GM23338 (cell line): Measurements from ENCODE around the gene RAB32. TPM values are rescaled to one million over a fixed set of nuclear protein-coding genes. Genes with fewer than 3 reads are reported as not detected.

Experiments
- ATAC-seq: fragments of 200-7000 bp; cut with Tn5 transposase; 3 replicates; pipeline ENCODE4 v1.9.1; 2020
- DNase-seq: peaks from one replicate; pipeline ENCODE4 v3.0.0-alpha.2; 2015; ENCODE audit warnings: low spot score
- H2AFZ ChIP-seq: fragments of 200-600 bp; sonication (generic); 2 replicates; pipeline ENCODE4 v1.8.0; 2016; ENCODE audit warnings: antibody characterized with exemption, mild to moderate bottlenecking, moderate library complexity
- H3F3A ChIP-seq: fragments of 200-600 bp; sonication (generic); replicated peaks from 2 replicates; pipeline ENCODE4 v1.8.0; 2017; ENCODE audit warnings: antibody characterized with exemption, mixed run types, low read depth
- H3K27ac ChIP-seq: fragments of 200-600 bp; sonication (generic); 2 replicates; pipeline ENCODE4 v1.6.1; 2016; ENCODE audit warnings: low read depth
- H3K27me3 ChIP-seq: fragments of 200-600 bp; sonication (generic); 2 replicates; pipeline ENCODE4 v1.8.0; 2016; ENCODE audit warnings: mild to moderate bottlenecking, mixed run types, moderate library complexity; ENCODE audit not compliant: insufficient read depth
- H3K36me3 ChIP-seq: fragments of 200-600 bp; sonication (generic); 2 replicates; pipeline ENCODE4 v1.8.0; 2016; ENCODE audit warnings: mild to moderate bottlenecking; ENCODE audit not compliant: insufficient read depth
- H3K4me1 ChIP-seq: fragments of 200-600 bp; sonication (generic); 2 replicates; pipeline ENCODE4 v1.8.0; 2016; ENCODE audit warnings: mild to moderate bottlenecking, moderate library complexity; ENCODE audit not compliant: insufficient read depth
- H3K4me2 ChIP-seq: fragments of 200-600 bp; sonication (generic); 2 replicates; pipeline ENCODE4 v1.7.1; 2017; ENCODE audit warnings: mixed run types
- H3K4me3 ChIP-seq: fragments of 200-600 bp; sonication (generic); 2 replicates; pipeline ENCODE4 v1.6.1; 2016; ENCODE audit warnings: mixed run types
- H3K79me2 ChIP-seq: fragments of 200-600 bp; sonication (generic); replicated peaks from 2 replicates; pipeline ENCODE4 v1.8.0; 2017; ENCODE audit warnings: mild to moderate bottlenecking; ENCODE audit not compliant: insufficient read depth
- H3K9me2 ChIP-seq: fragments of 200-600 bp; sonication (generic); 2 replicates; pipeline ENCODE4 v1.8.0; 2017; ENCODE audit not compliant: insufficient read depth
- H4K20me1 ChIP-seq: fragments of 200-600 bp; sonication (generic); replicated peaks from 2 replicates; pipeline ENCODE4 v1.8.0; 2017; ENCODE audit warnings: mild to moderate bottlenecking; ENCODE audit not compliant: insufficient read depth
- H3K27ac Mint-ChIP-seq: 2 replicates; pipeline ENCODE4 v1.8.0; 2020; ENCODE audit warnings: inconsistent platforms, mild to moderate bottlenecking, moderate library complexity, mixed read lengths
- H3K27me3 Mint-ChIP-seq: 3 replicates; pipeline ENCODE4 v1.8.0; 2022; ENCODE audit warnings: low read depth, mild to moderate bottlenecking, moderate library complexity, mixed read lengths, inconsistent platforms; ENCODE audit not compliant: insufficient read depth, poor library complexity
- H3K36me3 Mint-ChIP-seq: 3 replicates; pipeline ENCODE4 v1.8.0; 2021; ENCODE audit warnings: low read depth, mild to moderate bottlenecking, inconsistent platforms, moderate library complexity, mixed read lengths
- H3K4me1 Mint-ChIP-seq: 3 replicates; pipeline ENCODE4 v1.8.0; 2020; ENCODE audit warnings: mild to moderate bottlenecking, inconsistent platforms, mixed read lengths
- H3K4me3 Mint-ChIP-seq: 3 replicates; pipeline ENCODE4 v1.8.0; 2021; ENCODE audit warnings: moderate library complexity, mild to moderate bottlenecking, inconsistent platforms, mixed read lengths
- H3K9me3 Mint-ChIP-seq: 3 replicates; pipeline ENCODE4 v1.8.0; 2020; ENCODE audit warnings: moderate library complexity, mild to moderate bottlenecking, inconsistent platforms, mixed read lengths
- CREB1 ChIP-seq: fragments of 250-450 bp; sonication (Bioruptor Pico); IDR thresholded peaks from 2 replicates; pipeline ENCODE4 v1.5.0; 2020; ENCODE audit warnings: low read depth, mild to moderate bottlenecking, moderate library complexity
- EZH2 ChIP-seq: fragments of 200-600 bp; sonication (generic); IDR thresholded peaks from one replicate; pipeline ENCODE4 v1.8.0; 2017; ENCODE audit warnings: antibody characterized with exemption, mild to moderate bottlenecking, low read depth; ENCODE audit not compliant: unreplicated experiment
- EZH2phosphoT487 ChIP-seq: fragments of 200-600 bp; sonication (generic); IDR thresholded peaks from one replicate; pipeline ENCODE4 v1.8.1; 2018; ENCODE audit warnings: antibody characterized with exemption; ENCODE audit not compliant: unreplicated experiment
- JUNB ChIP-seq: IDR thresholded peaks from one replicate; pipeline ENCODE4 v1.6.1; 2016; ENCODE audit warnings: antibody characterized with exemption; ENCODE audit not compliant: unreplicated experiment
- NANOG ChIP-seq: IDR thresholded peaks from 2 replicates; pipeline ENCODE4 v1.6.1; 2016; ENCODE audit warnings: antibody characterized with exemption, borderline replicate concordance
- POLR2AphosphoS5 ChIP-seq: IDR thresholded peaks from 2 replicates; pipeline ENCODE4 v1.6.1; 2016; ENCODE audit warnings: antibody characterized with exemption, low read depth
- STAT1 ChIP-seq: IDR thresholded peaks from one replicate; pipeline ENCODE4 v1.6.1; 2016; ENCODE audit warnings: antibody characterized with exemption; ENCODE audit not compliant: unreplicated experiment
- ZNF114 ChIP-seq: fragments of 250-450 bp; sonication (Bioruptor Pico); IDR thresholded peaks from 2 replicates; pipeline ENCODE4 v1.5.0; 2020; ENCODE audit warnings: mild to moderate bottlenecking, moderate library complexity
- ZNF331 ChIP-seq: fragments of 250-450 bp; sonication (Bioruptor Pico); IDR thresholded peaks from 2 replicates; pipeline ENCODE4 v1.5.0; 2020; ENCODE audit warnings: low read depth, mild to moderate bottlenecking, moderate library complexity
- polyA plus RNA-seq: library from polyadenylated mRNA; unstranded; fragments of >200 nt; fragmentation: Nextera tagmentation; extraction: Ambion mirVana; gene quantifications from 2 replicates; pipeline ENCODE4 v1.2.1, GENCODE V29; 2016
- total RNA-seq: library from RNA; depleted of rRNA; stranded (reverse); fragments of >200 nt; shearing (Covaris generic); gene quantifications from 2 replicates; pipeline ENCODE4 v1.2.3, GENCODE V29; 2014
- TF ChIP-seq, protein P1 (sequence below), 2 experiments: fragments of 200-600 bp in 1 of 2; sonication (generic) in 1 of 2; conservative IDR thresholded peaks; 2 replicates each; pipeline versions ENCODE4 v1.5.1 to v1.6.1; 2016 to 2017; ENCODE audit warnings: antibody characterized with exemption in 2 of 2, low read depth in 2 of 2, mild to moderate bottlenecking in 2 of 2, moderate library complexity in 1 of 2
- TF ChIP-seq, protein P2 (sequence below): fragments of 250-450 bp; sonication (Bioruptor Pico); IDR thresholded peaks from 2 replicates; pipeline ENCODE4 v1.5.0; 2020; ENCODE audit warnings: mild to moderate bottlenecking, moderate library complexity
- TF ChIP-seq, protein P3 (sequence below): IDR thresholded peaks from one replicate; pipeline ENCODE4 v1.6.1; 2018; ENCODE audit warnings: antibody characterized with exemption; ENCODE audit not compliant: unreplicated experiment
- TF ChIP-seq, protein P4 (sequence below): IDR thresholded peaks from 2 replicates; pipeline ENCODE4 v1.6.1; 2016; ENCODE audit warnings: antibody characterized with exemption

RAB32 gene
- total and polyA plus RNA-seq, 2 experiments from 2014 or later: 5.7 to 10.4 TPM

DNA sequence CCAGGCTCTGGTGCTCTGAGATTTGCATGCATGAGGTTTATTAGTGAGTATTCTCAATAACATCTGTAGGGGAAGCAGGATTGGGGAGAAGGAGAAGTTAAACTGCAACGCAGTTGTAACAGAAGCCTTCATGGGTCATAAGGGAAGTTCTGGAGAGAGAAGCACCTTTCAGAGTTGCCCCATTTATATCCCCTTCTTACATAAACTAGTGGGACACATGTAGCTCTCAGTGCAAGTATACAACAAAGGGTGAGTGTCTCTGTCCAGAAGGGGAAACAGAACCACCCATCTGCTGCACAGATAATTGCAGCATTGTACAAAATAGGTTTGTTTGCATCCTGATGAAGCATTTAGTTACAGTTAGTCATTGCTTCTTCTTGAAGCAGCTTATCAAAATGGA is 50.9 kb downstream of the RAB32 start:
- H3K36me3 ChIP-seq: no peaks in the 10 kb centered on the region
- H3K9me2 ChIP-seq: no peaks in the 10 kb centered on the region
- peaks cover 2% of the 10 kb centered on the region for H3K27me3 Mint-ChIP-seq
- TF ChIP-seq ZNF114 (CRISPR knock-in tag) (no peak), STAT1 (no peak), CREB1 (CRISPR knock-in tag) (no peak), JUNB (no peak), EZH2 (no peak), POLR2AphosphoS5 (no peak), EZH2phosphoT487 (no peak), NANOG (no peak), ZNF331 (CRISPR knock-in tag) (no peak)
- TF ChIP-seq, protein P1, sequence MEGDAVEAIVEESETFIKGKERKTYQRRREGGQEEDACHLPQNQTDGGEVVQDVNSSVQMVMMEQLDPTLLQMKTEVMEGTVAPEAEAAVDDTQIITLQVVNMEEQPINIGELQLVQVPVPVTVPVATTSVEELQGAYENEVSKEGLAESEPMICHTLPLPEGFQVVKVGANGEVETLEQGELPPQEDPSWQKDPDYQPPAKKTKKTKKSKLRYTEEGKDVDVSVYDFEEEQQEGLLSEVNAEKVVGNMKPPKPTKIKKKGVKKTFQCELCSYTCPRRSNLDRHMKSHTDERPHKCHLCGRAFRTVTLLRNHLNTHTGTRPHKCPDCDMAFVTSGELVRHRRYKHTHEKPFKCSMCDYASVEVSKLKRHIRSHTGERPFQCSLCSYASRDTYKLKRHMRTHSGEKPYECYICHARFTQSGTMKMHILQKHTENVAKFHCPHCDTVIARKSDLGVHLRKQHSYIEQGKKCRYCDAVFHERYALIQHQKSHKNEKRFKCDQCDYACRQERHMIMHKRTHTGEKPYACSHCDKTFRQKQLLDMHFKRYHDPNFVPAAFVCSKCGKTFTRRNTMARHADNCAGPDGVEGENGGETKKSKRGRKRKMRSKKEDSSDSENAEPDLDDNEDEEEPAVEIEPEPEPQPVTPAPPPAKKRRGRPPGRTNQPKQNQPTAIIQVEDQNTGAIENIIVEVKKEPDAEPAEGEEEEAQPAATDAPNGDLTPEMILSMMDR (conservative IDR thresholded peaks at IDR 0.05; ENCODE audit: low read depth in 2 of 2): no peak
- TF ChIP-seq, protein P2, sequence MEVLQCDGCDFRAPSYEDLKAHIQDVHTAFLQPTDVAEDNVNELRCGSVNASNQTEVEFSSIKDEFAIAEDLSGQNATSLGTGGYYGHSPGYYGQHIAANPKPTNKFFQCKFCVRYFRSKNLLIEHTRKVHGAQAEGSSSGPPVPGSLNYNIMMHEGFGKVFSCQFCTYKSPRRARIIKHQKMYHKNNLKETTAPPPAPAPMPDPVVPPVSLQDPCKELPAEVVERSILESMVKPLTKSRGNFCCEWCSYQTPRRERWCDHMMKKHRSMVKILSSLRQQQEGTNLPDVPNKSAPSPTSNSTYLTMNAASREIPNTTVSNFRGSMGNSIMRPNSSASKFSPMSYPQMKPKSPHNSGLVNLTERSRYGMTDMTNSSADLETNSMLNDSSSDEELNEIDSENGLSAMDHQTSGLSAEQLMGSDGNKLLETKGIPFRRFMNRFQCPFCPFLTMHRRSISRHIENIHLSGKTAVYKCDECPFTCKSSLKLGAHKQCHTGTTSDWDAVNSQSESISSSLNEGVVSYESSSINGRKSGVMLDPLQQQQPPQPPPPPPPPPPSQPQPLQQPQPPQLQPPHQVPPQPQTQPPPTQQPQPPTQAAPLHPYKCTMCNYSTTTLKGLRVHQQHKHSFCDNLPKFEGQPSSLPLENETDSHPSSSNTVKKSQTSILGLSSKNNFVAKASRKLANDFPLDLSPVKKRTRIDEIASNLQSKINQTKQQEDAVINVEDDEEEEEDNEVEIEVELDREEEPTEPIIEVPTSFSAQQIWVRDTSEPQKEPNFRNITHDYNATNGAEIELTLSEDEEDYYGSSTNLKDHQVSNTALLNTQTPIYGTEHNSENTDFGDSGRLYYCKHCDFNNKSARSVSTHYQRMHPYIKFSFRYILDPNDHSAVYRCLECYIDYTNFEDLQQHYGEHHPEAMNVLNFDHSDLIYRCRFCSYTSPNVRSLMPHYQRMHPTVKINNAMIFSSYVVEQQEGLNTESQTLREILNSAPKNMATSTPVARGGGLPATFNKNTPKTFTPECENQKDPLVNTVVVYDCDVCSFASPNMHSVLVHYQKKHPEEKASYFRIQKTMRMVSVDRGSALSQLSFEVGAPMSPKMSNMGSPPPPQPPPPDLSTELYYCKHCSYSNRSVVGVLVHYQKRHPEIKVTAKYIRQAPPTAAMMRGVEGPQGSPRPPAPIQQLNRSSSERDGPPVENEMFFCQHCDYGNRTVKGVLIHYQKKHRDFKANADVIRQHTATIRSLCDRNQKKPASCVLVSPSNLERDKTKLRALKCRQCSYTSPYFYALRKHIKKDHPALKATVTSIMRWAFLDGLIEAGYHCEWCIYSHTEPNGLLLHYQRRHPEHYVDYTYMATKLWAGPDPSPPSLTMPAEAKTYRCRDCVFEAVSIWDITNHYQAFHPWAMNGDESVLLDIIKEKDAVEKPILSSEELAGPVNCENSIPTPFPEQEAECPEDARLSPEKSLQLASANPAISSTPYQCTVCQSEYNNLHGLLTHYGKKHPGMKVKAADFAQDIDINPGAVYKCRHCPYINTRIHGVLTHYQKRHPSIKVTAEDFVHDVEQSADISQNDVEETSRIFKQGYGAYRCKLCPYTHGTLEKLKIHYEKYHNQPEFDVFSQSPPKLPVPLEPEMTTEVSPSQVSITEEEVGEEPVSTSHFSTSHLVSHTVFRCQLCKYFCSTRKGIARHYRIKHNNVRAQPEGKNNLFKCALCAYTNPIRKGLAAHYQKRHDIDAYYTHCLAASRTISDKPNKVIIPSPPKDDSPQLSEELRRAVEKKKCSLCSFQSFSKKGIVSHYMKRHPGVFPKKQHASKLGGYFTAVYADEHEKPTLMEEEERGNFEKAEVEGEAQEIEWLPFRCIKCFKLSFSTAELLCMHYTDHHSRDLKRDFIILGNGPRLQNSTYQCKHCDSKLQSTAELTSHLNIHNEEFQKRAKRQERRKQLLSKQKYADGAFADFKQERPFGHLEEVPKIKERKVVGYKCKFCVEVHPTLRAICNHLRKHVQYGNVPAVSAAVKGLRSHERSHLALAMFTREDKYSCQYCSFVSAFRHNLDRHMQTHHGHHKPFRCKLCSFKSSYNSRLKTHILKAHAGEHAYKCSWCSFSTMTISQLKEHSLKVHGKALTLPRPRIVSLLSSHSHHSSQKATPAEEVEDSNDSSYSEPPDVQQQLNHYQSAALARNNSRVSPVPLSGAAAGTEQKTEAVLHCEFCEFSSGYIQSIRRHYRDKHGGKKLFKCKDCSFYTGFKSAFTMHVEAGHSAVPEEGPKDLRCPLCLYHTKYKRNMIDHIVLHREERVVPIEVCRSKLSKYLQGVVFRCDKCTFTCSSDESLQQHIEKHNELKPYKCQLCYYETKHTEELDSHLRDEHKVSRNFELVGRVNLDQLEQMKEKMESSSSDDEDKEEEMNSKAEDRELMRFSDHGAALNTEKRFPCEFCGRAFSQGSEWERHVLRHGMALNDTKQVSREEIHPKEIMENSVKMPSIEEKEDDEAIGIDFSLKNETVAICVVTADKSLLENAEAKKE (CRISPR knock-in tag): no peak
- TF ChIP-seq, protein P3, sequence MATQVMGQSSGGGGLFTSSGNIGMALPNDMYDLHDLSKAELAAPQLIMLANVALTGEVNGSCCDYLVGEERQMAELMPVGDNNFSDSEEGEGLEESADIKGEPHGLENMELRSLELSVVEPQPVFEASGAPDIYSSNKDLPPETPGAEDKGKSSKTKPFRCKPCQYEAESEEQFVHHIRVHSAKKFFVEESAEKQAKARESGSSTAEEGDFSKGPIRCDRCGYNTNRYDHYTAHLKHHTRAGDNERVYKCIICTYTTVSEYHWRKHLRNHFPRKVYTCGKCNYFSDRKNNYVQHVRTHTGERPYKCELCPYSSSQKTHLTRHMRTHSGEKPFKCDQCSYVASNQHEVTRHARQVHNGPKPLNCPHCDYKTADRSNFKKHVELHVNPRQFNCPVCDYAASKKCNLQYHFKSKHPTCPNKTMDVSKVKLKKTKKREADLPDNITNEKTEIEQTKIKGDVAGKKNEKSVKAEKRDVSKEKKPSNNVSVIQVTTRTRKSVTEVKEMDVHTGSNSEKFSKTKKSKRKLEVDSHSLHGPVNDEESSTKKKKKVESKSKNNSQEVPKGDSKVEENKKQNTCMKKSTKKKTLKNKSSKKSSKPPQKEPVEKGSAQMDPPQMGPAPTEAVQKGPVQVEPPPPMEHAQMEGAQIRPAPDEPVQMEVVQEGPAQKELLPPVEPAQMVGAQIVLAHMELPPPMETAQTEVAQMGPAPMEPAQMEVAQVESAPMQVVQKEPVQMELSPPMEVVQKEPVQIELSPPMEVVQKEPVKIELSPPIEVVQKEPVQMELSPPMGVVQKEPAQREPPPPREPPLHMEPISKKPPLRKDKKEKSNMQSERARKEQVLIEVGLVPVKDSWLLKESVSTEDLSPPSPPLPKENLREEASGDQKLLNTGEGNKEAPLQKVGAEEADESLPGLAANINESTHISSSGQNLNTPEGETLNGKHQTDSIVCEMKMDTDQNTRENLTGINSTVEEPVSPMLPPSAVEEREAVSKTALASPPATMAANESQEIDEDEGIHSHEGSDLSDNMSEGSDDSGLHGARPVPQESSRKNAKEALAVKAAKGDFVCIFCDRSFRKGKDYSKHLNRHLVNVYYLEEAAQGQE: no peak
- TF ChIP-seq, protein P4, sequence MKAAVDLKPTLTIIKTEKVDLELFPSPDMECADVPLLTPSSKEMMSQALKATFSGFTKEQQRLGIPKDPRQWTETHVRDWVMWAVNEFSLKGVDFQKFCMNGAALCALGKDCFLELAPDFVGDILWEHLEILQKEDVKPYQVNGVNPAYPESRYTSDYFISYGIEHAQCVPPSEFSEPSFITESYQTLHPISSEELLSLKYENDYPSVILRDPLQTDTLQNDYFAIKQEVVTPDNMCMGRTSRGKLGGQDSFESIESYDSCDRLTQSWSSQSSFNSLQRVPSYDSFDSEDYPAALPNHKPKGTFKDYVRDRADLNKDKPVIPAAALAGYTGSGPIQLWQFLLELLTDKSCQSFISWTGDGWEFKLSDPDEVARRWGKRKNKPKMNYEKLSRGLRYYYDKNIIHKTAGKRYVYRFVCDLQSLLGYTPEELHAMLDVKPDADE: no peak
- peak overlapping the region; percentile 43; the same call in 1 of the 2 replicates for H2AFZ ChIP-seq
- DNase-seq: no peak
- no peaks in the 10 kb centered on the region for H3K79me2 ChIP-seq
- H3K27me3 ChIP-seq: no peaks in the 10 kb centered on the region
- no peak overlapping the region for H3K27ac ChIP-seq
- no peak overlapping the region for H3K4me2 ChIP-seq
- no peaks in the 10 kb centered on the region for H4K20me1 ChIP-seq
- ATAC-seq: no peak
- H3K4me3 ChIP-seq: no peak overlapping the region
- peaks cover 7% of the 10 kb centered on the region; the same call in 1 of the 2 replicates for H3K4me1 ChIP-seq
- H3F3A ChIP-seq: no peaks in the 10 kb centered on the region
- H3K4me1 Mint-ChIP-seq: peaks cover 4% of the 10 kb centered on the region
- H3K9me3 Mint-ChIP-seq: no peaks in the 10 kb centered on the region
- no peak overlapping the region for H3K27ac Mint-ChIP-seq
- no peaks in the 10 kb centered on the region for H3K36me3 Mint-ChIP-seq
- no peak overlapping the region for H3K4me3 Mint-ChIP-seq
